A549 (cell line): ENCODE data around the gene DCN. TPM values are rescaled to one million over a fixed set of nuclear protein-coding genes. Genes with fewer than 3 reads are reported as not detected.
A peak's percentile ranks its signal among the peaks of the same experiment; 100 is the strongest.

Experiments used
- ATAC-seq, 2 experiments: fragments of 200-7000 bp in 1 of 2; fragments of >200 bp in 1 of 2; cut with Nextera tagmentation in 1 of 2; cut with Tn5 transposase in 1 of 2; 3 replicates each; pipeline versions ENCODE4 v1.8.0 to v1.9.1; 2018 to 2020; ENCODE audit warnings: mild to moderate bottlenecking in 1 of 2, moderate library complexity in 1 of 2
- CTCF ChIA-PET: fragments of 300-600 bp; sonication (Branson Sonifier 250); formaldehyde crosslinking; extraction: SDS; loops from one replicate; lab custom pipeline; 2021; ENCODE audit warnings: antibody characterized with exemption, inconsistent platforms; lab: Yijun Ruan, JAX
- POLR2A ChIA-PET: fragments of 350-600 bp; formaldehyde crosslinking; extraction: SDS; loops from one replicate; lab custom pipeline; 2021; ENCODE audit warnings: antibody characterized with exemption, inconsistent platforms; lab: Yijun Ruan, JAX
- DNase-seq, 2 experiments: peaks; one replicate each; pipeline versions ENCODE4 v3.0.0 to v3.0.0-alpha.2; 2011 to 2016; ENCODE audit warnings: low read depth in 1 of 2, low spot score in 1 of 2
- FAIRE-seq: peaks from 2 replicates; lab custom pipeline; 2011; peaks lifted over from hg19 to GRCh38; lab: Jason Lieb, UNC
- H3K27ac ChIP-seq, 2 experiments: fragments of >200 bp; sonication (Bioruptor Twin); formaldehyde crosslinking; 3 replicates each; pipeline ENCODE4 v1.5.1; 2016 to 2017
- H3K4me1 ChIP-seq: fragments of >200 bp; sonication (Bioruptor Twin); formaldehyde crosslinking; 3 replicates; pipeline ENCODE4 v1.6.1; 2016
- H3K4me2 ChIP-seq: fragments of >200 bp; sonication (Bioruptor Twin); formaldehyde crosslinking; 3 replicates; pipeline ENCODE4 v1.6.1; 2016
- H3K4me3 ChIP-seq: fragments of >200 bp; sonication (Bioruptor Twin); formaldehyde crosslinking; 3 replicates; pipeline ENCODE4 v1.5.1; 2016
- H3K9me3 ChIP-seq: fragments of >200 bp; sonication (Bioruptor Twin); formaldehyde crosslinking; 3 replicates; pipeline ENCODE4 v1.6.1; 2016
- ATOH8 ChIP-seq: fragments of 250-450 bp; sonication (Bioruptor Pico); IDR thresholded peaks from 2 replicates; pipeline ENCODE4 v1.5.0; 2020; ENCODE audit warnings: low read depth, mild to moderate bottlenecking, moderate library complexity
- BCL3 ChIP-seq: fragments of >200 bp; sonication (Bioruptor Twin); formaldehyde crosslinking; IDR thresholded peaks from 3 replicates; pipeline ENCODE4 v1.6.1; 2016
- CBX2 ChIP-seq: fragments of 200-600 bp; sonication (generic); IDR thresholded peaks from 2 replicates; pipeline ENCODE4 v1.6.1; 2016; ENCODE audit warnings: low read depth, mild to moderate bottlenecking, borderline replicate concordance
- CEBPB ChIP-seq, 2 experiments: fragments of >200 bp in 1 of 2; sonication (Bioruptor Twin) in 1 of 2; formaldehyde crosslinking in 1 of 2; IDR thresholded peaks; 2 replicates each; pipeline ENCODE4 v1.6.1; 2012 to 2016
- CHD4 ChIP-seq: fragments of 200-600 bp; sonication (generic); IDR thresholded peaks from 2 replicates; pipeline ENCODE4 v1.6.1; 2016; ENCODE audit warnings: antibody characterized with exemption, mild to moderate bottlenecking, borderline replicate concordance
- CTCF ChIP-seq: fragments of >200 bp; sonication (Bioruptor Twin); formaldehyde crosslinking; IDR thresholded peaks from 3 replicates; pipeline ENCODE4 v1.5.1; 2016
- ELK1 ChIP-seq: fragments of 150-350 bp; IDR thresholded peaks from 2 replicates; pipeline ENCODE4 v1.6.1; 2014; ENCODE audit warnings: low read depth, mild to moderate bottlenecking, low read length
- FOSL2 ChIP-seq, 2 experiments: fragments of 450-650 bp in 1 of 2; fragments of >200 bp in 1 of 2; sonication (Bioruptor Twin) in 1 of 2; formaldehyde crosslinking; IDR thresholded peaks; 2 replicates each; pipeline versions ENCODE4 v1.5.0 to v1.6.1; 2016 to 2020; ENCODE audit warnings: mild to moderate bottlenecking in 1 of 2, moderate library complexity in 1 of 2
- GATA3 ChIP-seq: IDR thresholded peaks from 2 replicates; pipeline ENCODE4 v1.6.1; 2012; ENCODE audit warnings: borderline replicate concordance
- HES2 ChIP-seq: fragments of >200 bp; sonication (Bioruptor Twin); formaldehyde crosslinking; IDR thresholded peaks from 2 replicates; pipeline ENCODE4 v1.6.1; 2016
- HEYL ChIP-seq: fragments of 250-450 bp; sonication (Bioruptor Pico); IDR thresholded peaks from 2 replicates; pipeline ENCODE4 v1.8.0; 2021; ENCODE audit warnings: mild to moderate bottlenecking, moderate library complexity
- HOXA7 ChIP-seq: fragments of 250-450 bp; sonication (Bioruptor Pico); IDR thresholded peaks from 2 replicates; pipeline ENCODE4 v1.5.0; 2020; ENCODE audit warnings: mild to moderate bottlenecking, moderate library complexity
- HOXB13 ChIP-seq: fragments of 250-450 bp; sonication (Bioruptor Pico); IDR thresholded peaks from 2 replicates; pipeline ENCODE4 v1.5.0; 2020; ENCODE audit warnings: low read depth, mild to moderate bottlenecking, moderate library complexity
- HOXB5 ChIP-seq: fragments of 250-450 bp; sonication (Bioruptor Pico); IDR thresholded peaks from 2 replicates; pipeline ENCODE4 v1.5.0; 2020; ENCODE audit warnings: mild to moderate bottlenecking, moderate library complexity
- JUNB ChIP-seq: fragments of >200 bp; sonication (Bioruptor Twin); formaldehyde crosslinking; IDR thresholded peaks from 2 replicates; pipeline ENCODE4 v1.6.1; 2016
- KDM1A ChIP-seq: fragments of 200-600 bp; sonication (generic); IDR thresholded peaks from 2 replicates; pipeline ENCODE4 v1.6.1; 2016; ENCODE audit warnings: low read depth, mild to moderate bottlenecking
- MAFK ChIP-seq: fragments of 450-650 bp; IDR thresholded peaks from 2 replicates; pipeline ENCODE4 v1.6.1; 2014; ENCODE audit not compliant: partially characterized antibody
- MAZ ChIP-seq: fragments of 150-350 bp; IDR thresholded peaks from 2 replicates; pipeline ENCODE4 v1.6.1; 2014; ENCODE audit warnings: antibody characterized with exemption, low read depth, low read length, borderline replicate concordance
- MYC ChIP-seq: IDR thresholded peaks from 2 replicates; pipeline ENCODE4 v1.6.1; 2012; ENCODE audit warnings: mild to moderate bottlenecking, inconsistent platforms, low read length, improper control_type of control experiment, borderline replicate concordance
- RARB ChIP-seq: fragments of 250-450 bp; sonication (Bioruptor Pico); IDR thresholded peaks from 2 replicates; pipeline ENCODE4 v1.8.0; 2021; ENCODE audit warnings: mild to moderate bottlenecking, moderate library complexity
- RFX5 ChIP-seq: fragments of 450-650 bp; IDR thresholded peaks from 2 replicates; pipeline ENCODE4 v1.7.1; 2014; ENCODE audit warnings: antibody characterized with exemption, mild to moderate bottlenecking, moderate library complexity
- SREBF2 ChIP-seq: fragments of 450-650 bp; IDR thresholded peaks from 2 replicates; pipeline ENCODE4 v1.6.1; 2014; ENCODE audit warnings: mild to moderate bottlenecking, moderate library complexity
- TP53 ChIP-seq: fragments of 250-450 bp; sonication (Bioruptor Pico); IDR thresholded peaks from 2 replicates; pipeline ENCODE4 v1.5.0; 2021; ENCODE audit warnings: mild to moderate bottlenecking, moderate library complexity
- WGBS: methylation state at CpG from one replicate; pipeline ENCODE4 v1.1.6; 2017; ENCODE audit errors: missing lambda C conversion rate; 5-methylcytosine and 5-hydroxymethylcytosine counted together
- polyA plus RNA-seq, 4 experiments: library from polyadenylated mRNA; depleted of rRNA in 3 of 4; stranded (reverse); fragments of >200 nt; fragmentation: RNase III in 1 of 4; extraction: RNeasy Plus Mini Kit Qiagen cat#74134 plus additional on column Dnase treatment in 1 of 4; gene quantifications; 2 replicates in 3 of 4; 3 replicates in 1 of 4; pipeline ENCODE4 v1.2.3, GENCODE V29; 2011 to 2017

Gene DCN
- polyA plus RNA-seq, 2 of the 4 experiments (the other 2 are of a cell fraction) = 1.0 TPM; not detected in 1

GRCh38 chr12:91123236-91123916 lies 59.2 kb downstream of the DCN start:
- CTCF ChIA-PET = interaction anchor here (0.8 kb wide), 1 partner anchor 32 kb away, joined by 3 read pairs; no protein-coding TSS in a partner anchor
- 70% methylated on average over 5 of the region's 5 CpGs for WGBS
- POLR2A ChIA-PET = no interaction called here
- TF ChIP-seq ELK1 (no peak), JUNB (no peak), HES2 (no peak), RFX5 (no peak), HEYL (CRISPR knock-in tag) (no peak), FOSL2 (IDR thresholded peaks at IDR 0.05) (no peak), FOSL2 (CRISPR knock-in tag; IDR thresholded peaks at IDR 0.05) (no peak), CHD4 (no peak), CBX2 (no peak)
- TF ChIP-seq, all 56 proteins: peak for 0
- no peak overlapping the region for H3K4me2 ChIP-seq
- no peak overlapping the region for H3K27ac ChIP-seq
- FAIRE-seq = peak; percentile 28
- ATAC-seq = no peak
- H3K9me3 ChIP-seq = no peaks in the 10 kb centered on the region
- peaks cover 17% of the 10 kb centered on the region; the same call in 2 of the 3 replicates for H3K4me1 ChIP-seq
- no peak for DNase-seq
- no peak overlapping the region for H3K4me3 ChIP-seq

GRCh38 chr12:91120781-91121180 lies 61.8 kb downstream of the DCN start:
- ATAC-seq (no peak), DNase-seq (no peak), FAIRE-seq (no peak)
- no peak for TF ChIP-seq GATA3
- TF ChIP-seq HOXB13 (CRISPR knock-in tag) = no peak
- no peak for TF ChIP-seq TP53
- no peak for TF ChIP-seq RARB (CRISPR knock-in tag)
- TF ChIP-seq HOXA7 = no peak
- TF ChIP-seq ATOH8 (CRISPR knock-in tag) = no peak
- no peak for TF ChIP-seq MYC
- TF ChIP-seq CHD4 = no peak
- TF ChIP-seq RFX5 = no peak
- TF ChIP-seq BCL3 = no peak
- no peak for TF ChIP-seq KDM1A
- no peak for TF ChIP-seq CTCF
- no peak for TF ChIP-seq MAFK
- no peak for TF ChIP-seq MAZ
- TF ChIP-seq HES2 = no peak
- TF ChIP-seq FOSL2 (IDR thresholded peaks at IDR 0.05) = no peak
- no peak for TF ChIP-seq FOSL2 (CRISPR knock-in tag; IDR thresholded peaks at IDR 0.05)
- no peak for TF ChIP-seq SREBF2
- no peak for TF ChIP-seq HOXB5
- no peak for TF ChIP-seq CEBPB (IDR thresholded peaks at IDR 0.05)
- Histone ChIP-seq H3K27ac (no peak overlapping the region), H3K4me2 (no peak overlapping the region), H3K4me3 (no peak overlapping the region), H3K4me1 (no peaks in the 10 kb centered on the region), H3K9me3 (no peaks in the 10 kb centered on the region)
- ChIA-PET CTCF (interaction anchor here (1.3 kb wide), 1 partner anchor 12 kb away, joined by 4 read pairs; no protein-coding TSS in a partner anchor), POLR2A (no interaction called here)
